Activated T-cell treated with anti-CD3 and anti-CD28 coated beads for 1 hour (primary cell): ENCODE measurements around the gene CAST.
"Not testable (repeated sequence)": the region's sequence is repeated elsewhere in the genome, so short reads cannot be mapped to it uniquely, and the experiment has no call there.

Source experiments
- DNase-seq: peaks from one replicate; pipeline ENCODE4 v3.0.0-alpha.2; 2020; ENCODE audit warnings: low read depth

Gene CAST

GRCh38 chr5:96780626-96781025, 118.5 kb downstream of the CAST start:
- DNase-seq = no peak

GRCh38 chr5:96781031-96781971, 119.1 kb downstream of the CAST start:
- DNase-seq = no peak

GRCh38 chr5:96783326-96783725, 121.2 kb downstream of the CAST start:
- no peak for DNase-seq

- no peak for DNase-seq
Measured at GRCh38 chr5:96785326-96786109, 123.3 kb downstream of the CAST start.

- no peak for DNase-seq
Measured at GRCh38 chr5:96788112-96788749, 126.1 kb downstream of the CAST start.

GRCh38 chr5:96789794-96790330, 127.7 kb downstream of the CAST start:
- no peak for DNase-seq

- DNase-seq = no peak
Measured at GRCh38 chr5:96790961-96791504, 128.9 kb downstream of the CAST start.

- DNase-seq = no peak
Measured at GRCh38 chr5:96794757-96795156, 132.6 kb downstream of the CAST start.

GRCh38 chr5:96795626-96796025, 133.4 kb downstream of the CAST start:
- DNase-seq = no peak

GRCh38 chr5:96796434-96796833, 134.3 kb downstream of the CAST start:
- no peak for DNase-seq

- DNase-seq = not testable (repeated sequence)
Measured at GRCh38 chr5:96801718-96802117, 139.5 kb downstream of the CAST start.

GRCh38 chr5:96807075-96807654, 145.0 kb downstream of the CAST start:
- DNase-seq = no peak

GRCh38 chr5:96808541-96808828, 146.3 kb downstream of the CAST start:
- no peak for DNase-seq

GRCh38 chr5:96808868-96809558, 146.8 kb downstream of the CAST start:
- DNase-seq = no peak

GRCh38 chr5:96809921-96810320, 147.7 kb downstream of the CAST start:
- no peak for DNase-seq

- DNase-seq = no peak
Measured at GRCh38 chr5:96812851-96813250, 150.7 kb downstream of the CAST start.

GRCh38 chr5:96814041-96814440, 151.9 kb downstream of the CAST start:
- DNase-seq = no peak

- DNase-seq = peak; percentile 14
Measured at GRCh38 chr5:96816411-96816939, 154.3 kb downstream of the CAST start.

- no peak for DNase-seq
Measured at GRCh38 chr5:96816991-96817390, 154.8 kb downstream of the CAST start.

GRCh38 chr5:96817506-96817905, 155.3 kb downstream of the CAST start:
- DNase-seq = no peak
